H1 (cell line): ENCODE measurements around the gene CAMK2G. TPM values are rescaled to one million over a fixed set of nuclear protein-coding genes. Genes with fewer than 3 reads are reported as not detected.

ENCODE experiments used
- CTCF ChIA-PET: fragments of 300-600 bp; sonication (Branson Sonifier 250); formaldehyde crosslinking; loops from one replicate; lab custom pipeline; 2021; ENCODE audit not compliant: partially characterized antibody; lab: Charles Lee
- POLR2A ChIA-PET: fragments of 300-600 bp; sonication (Branson Sonifier 250); formaldehyde crosslinking; loops from one replicate; lab custom pipeline; 2021; ENCODE audit warnings: inconsistent platforms; ENCODE audit not compliant: partially characterized antibody; lab: Charles Lee
- DNase-seq, 2 experiments: peaks; one replicate each; pipeline versions ENCODE4 v3.0.0 to v3.0.0-alpha.2; 2010 to 2022; ENCODE audit warnings: low spot score in 2 of 2, low read depth in 1 of 2, mixed read lengths in 1 of 2
- FAIRE-seq: peaks from 2 replicates; lab custom pipeline; 2011; peaks lifted over from hg19 to GRCh38; lab: Jason Lieb, UNC
- H2AFZ ChIP-seq: 2 replicates; pipeline ENCODE4 v1.8.1; 2012; ENCODE audit warnings: low read length, inconsistent platforms
- H2AK5ac ChIP-seq: 2 replicates; pipeline ENCODE4 v1.6.1; 2013; ENCODE audit warnings: low read depth, low read length
- H2BK120ac ChIP-seq: replicated peaks from 2 replicates; pipeline ENCODE3; 2013; ENCODE audit warnings: low read depth, low read length, inconsistent platforms
- H2BK12ac ChIP-seq: 2 replicates; pipeline ENCODE4 v1.6.1; 2013; ENCODE audit warnings: low read depth, low read length
- H2BK15ac ChIP-seq: 2 replicates; pipeline ENCODE4 v1.6.1; 2013; ENCODE audit warnings: low read length
- H2BK20ac ChIP-seq: 2 replicates; pipeline ENCODE4 v1.6.1; 2013; ENCODE audit warnings: low read length
- H2BK5ac ChIP-seq: 2 replicates; pipeline ENCODE4 v1.6.1; 2013; ENCODE audit warnings: low read depth, low read length
- H3K14ac ChIP-seq: 2 replicates; pipeline ENCODE4 v1.6.1; 2013; ENCODE audit warnings: inconsistent platforms; ENCODE audit not compliant: insufficient read length
- H3K18ac ChIP-seq: 2 replicates; pipeline ENCODE4 v1.6.1; 2013; ENCODE audit warnings: low read length; ENCODE audit errors: extremely low read depth
- H3K23ac ChIP-seq: 2 replicates; pipeline ENCODE4 v1.6.1; 2013; ENCODE audit warnings: inconsistent platforms; ENCODE audit not compliant: insufficient read length
- H3K23me2 ChIP-seq: 2 replicates; pipeline ENCODE4 v1.6.1; 2013; ENCODE audit warnings: low read depth, low read length
- H3K27ac ChIP-seq: 2 replicates; pipeline ENCODE4 v1.6.1; 2011; ENCODE audit warnings: low read depth, low read length, inconsistent platforms
- H3K27me3 ChIP-seq, 4 experiments: replicated peaks in 1 of 4; 1 replicate in 1 of 4; 2 replicates in 3 of 4; pipeline versions ENCODE4 v1.6.1 to v1.8.1; 2011 to 2013; ENCODE audit warnings: low read length in 3 of 4, mild to moderate bottlenecking in 3 of 4, inconsistent platforms in 2 of 4, mixed read lengths in 2 of 4, moderate library complexity in 1 of 4; ENCODE audit not compliant: control insufficient read depth in 3 of 4, insufficient read depth in 3 of 4; ENCODE audit errors: extremely low read depth in 1 of 4
- H3K36me3 ChIP-seq, 4 experiments: 2 replicates each; pipeline versions ENCODE4 v1.6.1 to v1.8.1; 2011 to 2013; ENCODE audit warnings: mild to moderate bottlenecking in 4 of 4, low read length in 3 of 4, moderate library complexity in 2 of 4, control low read depth in 1 of 4, inconsistent platforms in 1 of 4; ENCODE audit not compliant: insufficient read depth in 4 of 4, control insufficient read depth in 2 of 4
- H3K4ac ChIP-seq: replicated peaks from 2 replicates; pipeline ENCODE3; 2013; ENCODE audit warnings: low read length, low read depth, mixed read lengths, inconsistent platforms; ENCODE audit not compliant: insufficient read length
- H3K4me1 ChIP-seq, 4 experiments: replicated peaks in 1 of 4; 1 replicate in 1 of 4; 2 replicates in 3 of 4; pipeline versions ENCODE4 v1.6.1 to v1.8.1; 2011 to 2013; ENCODE audit warnings: low read length in 3 of 4, inconsistent platforms in 2 of 4, mixed read lengths in 1 of 4; ENCODE audit not compliant: insufficient read depth in 4 of 4, control insufficient read depth in 3 of 4
- H3K4me2 ChIP-seq, 2 experiments: 2 replicates each; pipeline versions ENCODE4 v1.6.1 to v1.8.1; 2011 to 2013; ENCODE audit warnings: low read depth in 2 of 2, low read length in 2 of 2, control low read depth in 1 of 2, inconsistent platforms in 1 of 2, mild to moderate bottlenecking in 1 of 2; ENCODE audit not compliant: insufficient read depth in 1 of 2
- H3K4me3 ChIP-seq, 4 experiments: fragments of 200-600, 300-600 bp in 1 of 4; sonication (generic), shearing (Covaris generic), sonication (Bioruptor Twin) in 1 of 4; 2 replicates each; pipeline versions ENCODE4 v1.5.1 to v1.8.1; 2011 to 2016; ENCODE audit warnings: low read length in 4 of 4, low read depth in 3 of 4, control low read depth in 2 of 4, inconsistent platforms in 2 of 4, mild to moderate bottlenecking in 2 of 4, mixed read lengths in 1 of 4, moderate library complexity in 1 of 4; ENCODE audit not compliant: insufficient read depth in 2 of 4; ENCODE audit errors: extremely low read depth in 1 of 4
- H3K56ac ChIP-seq: replicated peaks from 2 replicates; pipeline ENCODE3; 2013; ENCODE audit warnings: low read depth, mild to moderate bottlenecking, mixed read lengths, low read length, inconsistent platforms; ENCODE audit not compliant: insufficient read length
- H3K79me1 ChIP-seq: 2 replicates; pipeline ENCODE4 v1.6.1; 2013; ENCODE audit warnings: low read depth, low read length, control low read depth
- H3K79me2 ChIP-seq, 2 experiments: 2 replicates each; pipeline versions ENCODE4 v1.6.1 to v1.8.1; 2012 to 2013; ENCODE audit warnings: low read length in 2 of 2, mild to moderate bottlenecking in 2 of 2, inconsistent platforms in 1 of 2; ENCODE audit not compliant: insufficient read depth in 2 of 2, control insufficient read depth in 1 of 2
- H3K9ac ChIP-seq, 4 experiments: replicated peaks in 1 of 4; 1 replicate in 1 of 4; 2 replicates in 3 of 4; pipeline versions ENCODE4 v1.6.1 to v1.8.1; 2011 to 2013; ENCODE audit warnings: low read depth in 3 of 4, low read length in 3 of 4, control low read depth in 2 of 4, mild to moderate bottlenecking in 2 of 4, moderate library complexity in 2 of 4, inconsistent platforms in 1 of 4; ENCODE audit errors: extremely low read depth in 1 of 4
- H3K9me3 ChIP-seq, 2 experiments: 2 replicates each; pipeline versions ENCODE4 v1.6.1 to v1.8.1; 2012 to 2013; ENCODE audit warnings: mild to moderate bottlenecking in 2 of 2, moderate library complexity in 2 of 2, control low read depth in 1 of 2, inconsistent platforms in 1 of 2, low read depth in 1 of 2, low read length in 1 of 2, mixed read lengths in 1 of 2; ENCODE audit not compliant: insufficient read depth in 2 of 2
- H4K20me1 ChIP-seq, 2 experiments: replicated peaks in 1 of 2; 2 replicates each; pipeline versions ENCODE3 to v1.8.1; 2011 to 2013; ENCODE audit warnings: inconsistent platforms in 2 of 2, low read length in 2 of 2, mild to moderate bottlenecking in 1 of 2; ENCODE audit not compliant: insufficient read depth in 2 of 2, control insufficient read depth in 1 of 2
- H4K5ac ChIP-seq: 2 replicates; pipeline ENCODE4 v1.6.1; 2013; ENCODE audit warnings: low read length, low read depth, mixed read lengths, inconsistent platforms; ENCODE audit not compliant: insufficient read length
- H4K8ac ChIP-seq: 2 replicates; pipeline ENCODE4 v1.8.0; 2013; ENCODE audit warnings: mild to moderate bottlenecking, moderate library complexity, low read length, inconsistent platforms; ENCODE audit not compliant: insufficient read depth; ENCODE audit errors: extremely low read depth
- H4K91ac ChIP-seq: replicated peaks from 2 replicates; pipeline ENCODE3; 2013; ENCODE audit warnings: low read length, mixed read lengths, inconsistent platforms; ENCODE audit not compliant: insufficient read length
- BCL11A ChIP-seq, 2 experiments: IDR thresholded peaks; one replicate each; pipeline ENCODE4 v1.6.1; 2011; ENCODE audit warnings: low read depth in 2 of 2, low read length in 2 of 2, mild to moderate bottlenecking in 2 of 2
- CHD1 ChIP-seq: IDR thresholded peaks from 2 replicates; pipeline ENCODE4 v1.6.1; 2012; ENCODE audit warnings: low read depth, low read length, improper control_type of control experiment
- JUND ChIP-seq: IDR thresholded peaks from 2 replicates; pipeline ENCODE4 v1.6.1; 2011; ENCODE audit warnings: mild to moderate bottlenecking, improper control_type of control experiment, low read length
- KDM4A ChIP-seq: IDR thresholded peaks from one replicate; pipeline ENCODE4 v1.7.1; 2012; ENCODE audit warnings: low read depth, mild to moderate bottlenecking, moderate library complexity, low read length, inconsistent platforms; ENCODE audit not compliant: severe bottlenecking
- KDM5A ChIP-seq: fragments of 200-600 bp; IDR thresholded peaks from 2 replicates; pipeline ENCODE4 v1.7.1; 2012; ENCODE audit warnings: mild to moderate bottlenecking, low read length, inconsistent platforms, mixed read lengths
- MAFK ChIP-seq: IDR thresholded peaks from 2 replicates; pipeline ENCODE4 v1.6.1; 2012; ENCODE audit warnings: low read depth, mild to moderate bottlenecking, improper control_type of control experiment, low read length
- NANOG ChIP-seq: IDR thresholded peaks from 2 replicates; pipeline ENCODE4 v1.6.1; 2011; ENCODE audit warnings: low read length, low read depth, mild to moderate bottlenecking, inconsistent platforms; ENCODE audit not compliant: insufficient read depth, poor library complexity, severe bottlenecking
- RBBP5 ChIP-seq: IDR thresholded peaks from 2 replicates; pipeline ENCODE4 v1.7.1; 2012; ENCODE audit warnings: low read depth, mild to moderate bottlenecking, inconsistent platforms, low read length, moderate library complexity, borderline replicate concordance
- WGBS, 2 experiments: shearing (Covaris generic) in 1 of 2; methylation state at CpG; one replicate each; pipeline versions ENCODE4 v1.1.6 to v1.1.7; 2013 to 2015; ENCODE audit warnings: low lambda C conversion rate in 2 of 2, mixed read lengths in 2 of 2, inconsistent platforms in 1 of 2, low coverage in 1 of 2, missing lambda C conversion rate in 1 of 2; ENCODE audit not compliant: insufficient replicate concordance in 2 of 2, insufficient coverage in 1 of 2, insufficient read length in 1 of 2; ENCODE audit errors: extremely low coverage in 1 of 2, missing lambda C conversion rate in 1 of 2; 5-methylcytosine and 5-hydroxymethylcytosine counted together
- polyA plus RNA-seq, 7 experiments: library from polyadenylated mRNA; depleted of rRNA in 3 of 7; stranded (reverse) in 5 of 7; unstranded in 2 of 7; fragments of >200 nt in 5 of 7; fragments of 200-250 nt in 2 of 7; gene quantifications; 1 replicate in 5 of 7; 2 replicates in 1 of 7; 4 replicates in 1 of 7; pipeline versions ENCODE4 v1.2.1 to v1.2.3, GENCODE V29; 2011 to 2013; ENCODE audit warnings: missing spikeins in 2 of 7, mixed read lengths in 2 of 7
- total RNA-seq: library from RNA; stranded (reverse); fragmentation: NEBNext Ultra II Directional; extraction: Animal tissue kit (Norgen Biotek cat#: 25700); gene quantifications from 2 replicates; pipeline ENCODE4 v1.2.1, GENCODE V29; 2021
- TF ChIP-seq, protein P1 (sequence below): IDR thresholded peaks from 2 replicates; pipeline ENCODE4 v1.6.1; 2012; ENCODE audit warnings: inconsistent platforms
- TF ChIP-seq, protein P2 (sequence below): IDR thresholded peaks from 2 replicates; pipeline ENCODE4 v1.6.1; 2012; ENCODE audit warnings: low read length, inconsistent platforms

CAMK2G gene
- total and polyA plus RNA-seq, 2 of the 8 experiments (the other 6 are each of a cell fraction or from before 2014, with no cell fraction given): 28.9 to 31.7 TPM

DNA sequence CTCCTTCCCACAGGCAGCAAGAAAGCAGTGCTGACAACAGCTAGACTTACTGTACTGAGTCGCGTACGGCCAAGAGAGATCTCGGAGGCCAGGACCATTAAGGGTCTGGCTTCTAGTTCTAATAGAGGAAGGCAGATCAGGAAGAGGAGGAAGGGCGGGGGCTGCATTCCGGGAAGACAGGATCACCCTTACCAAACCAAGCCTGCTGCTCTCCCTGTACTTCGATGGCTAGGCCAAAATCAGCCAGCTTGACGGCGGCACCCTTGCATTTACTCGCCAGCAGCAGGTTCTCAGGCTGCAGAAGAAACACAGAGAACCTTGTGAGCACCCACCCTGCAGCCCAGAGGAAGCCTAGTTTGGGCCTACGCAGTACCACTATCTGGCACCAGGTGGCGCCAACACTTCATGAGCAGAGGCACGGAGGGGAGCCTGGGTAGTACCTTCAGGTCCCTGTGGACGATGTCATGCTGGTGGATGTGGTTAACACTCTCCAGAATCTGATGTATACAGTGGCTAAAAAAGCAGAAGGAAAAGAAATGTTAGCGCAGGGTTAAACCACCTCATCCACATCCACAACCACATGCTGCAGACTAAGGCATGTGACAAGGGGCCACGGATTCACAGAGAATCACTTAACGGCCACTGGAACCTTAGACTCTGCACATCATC lies 25.4 kb downstream of the CAMK2G start:
- H3K36me3 ChIP-seq: peaks cover 22 to 30% (median 24%) of the 10 kb centered on the region in 4 experiments
- no peaks in the 10 kb centered on the region for H3K27me3 ChIP-seq
- H3K4me1 ChIP-seq: peaks cover 0 to 7% (median 3%) of the 10 kb centered on the region in 4 experiments; a peak in 3 of 7 replicates
- no peak overlapping the region for H2AFZ ChIP-seq
- H4K5ac ChIP-seq: no peak overlapping the region
- peaks cover 2 to 3% of the 10 kb centered on the region in 2 experiments for H4K20me1 ChIP-seq
- CTCF ChIA-PET: interaction anchor here (0.7 to 20.8 kb wide), 22 partner anchors 10 to 276 kb away, joined by 3 to 279 read pairs (median 4); partner anchors contain the start of gene CAMK2G
- H3K56ac ChIP-seq: no peak overlapping the region
- no peak overlapping the region for H3K23ac ChIP-seq
- no peak overlapping the region for H3K27ac ChIP-seq
- no peak overlapping the region for H2BK20ac ChIP-seq
- no peak overlapping the region for H3K4me2 ChIP-seq
- FAIRE-seq: peak; percentile 70
- DNase-seq: peak; percentile 60 to 99
- 56% methylated on average over 17 of the region's 17 CpGs; no CpG with 5 or more reads in 1 of the 2 experiments for WGBS, 2 experiments
- no peak overlapping the region for H3K4ac ChIP-seq
- no peak overlapping the region for H2BK12ac ChIP-seq
- no peaks in the 10 kb centered on the region for H3K9me3 ChIP-seq
- no peak overlapping the region for H3K9ac ChIP-seq
- H2BK120ac ChIP-seq: no peak overlapping the region
- H4K91ac ChIP-seq: no peak overlapping the region
- no peaks in the 10 kb centered on the region for H3K79me2 ChIP-seq
- no peak overlapping the region for H3K18ac ChIP-seq
- no peak overlapping the region for H2BK5ac ChIP-seq
- H4K8ac ChIP-seq: no peak overlapping the region
- no peaks in the 10 kb centered on the region for H3K79me1 ChIP-seq
- no peak overlapping the region for H3K4me3 ChIP-seq
- H3K23me2 ChIP-seq: no peaks in the 10 kb centered on the region
- no peak overlapping the region for H2BK15ac ChIP-seq
- POLR2A ChIA-PET: interaction anchor here (0.6 to 1.3 kb wide), 4 partner anchors 14 to 40 kb away, joined by 3 to 6 read pairs (median 4); no protein-coding TSS in a partner anchor
- no peak overlapping the region for H3K14ac ChIP-seq
- no peak overlapping the region for H2AK5ac ChIP-seq
- TF ChIP-seq NANOG: no peak
- no peak for TF ChIP-seq CHD1
- TF ChIP-seq KDM4A: no peak
- TF ChIP-seq KDM5A: no peak
- TF ChIP-seq, protein P1, sequence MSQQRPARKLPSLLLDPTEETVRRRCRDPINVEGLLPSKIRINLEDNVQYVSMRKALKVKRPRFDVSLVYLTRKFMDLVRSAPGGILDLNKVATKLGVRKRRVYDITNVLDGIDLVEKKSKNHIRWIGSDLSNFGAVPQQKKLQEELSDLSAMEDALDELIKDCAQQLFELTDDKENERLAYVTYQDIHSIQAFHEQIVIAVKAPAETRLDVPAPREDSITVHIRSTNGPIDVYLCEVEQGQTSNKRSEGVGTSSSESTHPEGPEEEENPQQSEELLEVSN: no peak
- TF ChIP-seq, protein P2, sequence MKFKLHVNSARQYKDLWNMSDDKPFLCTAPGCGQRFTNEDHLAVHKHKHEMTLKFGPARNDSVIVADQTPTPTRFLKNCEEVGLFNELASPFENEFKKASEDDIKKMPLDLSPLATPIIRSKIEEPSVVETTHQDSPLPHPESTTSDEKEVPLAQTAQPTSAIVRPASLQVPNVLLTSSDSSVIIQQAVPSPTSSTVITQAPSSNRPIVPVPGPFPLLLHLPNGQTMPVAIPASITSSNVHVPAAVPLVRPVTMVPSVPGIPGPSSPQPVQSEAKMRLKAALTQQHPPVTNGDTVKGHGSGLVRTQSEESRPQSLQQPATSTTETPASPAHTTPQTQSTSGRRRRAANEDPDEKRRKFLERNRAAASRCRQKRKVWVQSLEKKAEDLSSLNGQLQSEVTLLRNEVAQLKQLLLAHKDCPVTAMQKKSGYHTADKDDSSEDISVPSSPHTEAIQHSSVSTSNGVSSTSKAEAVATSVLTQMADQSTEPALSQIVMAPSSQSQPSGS: peak; percentile 83; the same call in 1 of the 2 replicates
- no peak for TF ChIP-seq MAFK
- TF ChIP-seq JUND: peak; percentile 35; the same call in 1 of the 2 replicates
- no peak for TF ChIP-seq RBBP5
- no peak for TF ChIP-seq BCL11A (IDR thresholded peaks at IDR 0.05; ENCODE audit: low read depth in 2 of 2, low read length in 2 of 2)
